Right atrium auricular region (tissue), 2 donors: ENCODE results near the gene STYX. TPM values are rescaled to one million over a fixed set of nuclear protein-coding genes. Genes with fewer than 3 reads are reported as not detected.

Experiments
- DNase-seq: peaks from one replicate; pipeline ENCODE4 v3.0.0-alpha.2; 2019; ENCODE audit warnings: low spot score
- H3K27ac ChIP-seq, 2 donors: fragments of 200-600 bp; sonication (generic); 1 replicate in 1 of 2; 2 replicates in 1 of 2; pipeline ENCODE4 v1.5.1; 2016 to 2019
- H3K27me3 ChIP-seq, 2 donors: fragments of 200-600 bp; sonication (generic); one replicate each; pipeline versions ENCODE4 v1.5.1 to v1.6.0; 2017 to 2019
- H3K36me3 ChIP-seq: fragments of 200-600 bp; sonication (generic); one replicate; pipeline ENCODE4 v1.5.1; 2016
- H3K4me1 ChIP-seq, 2 donors: fragments of 200-600 bp; sonication (generic); one replicate each; pipeline versions ENCODE4 v1.5.1 to v1.6.0; 2017 to 2019
- H3K4me3 ChIP-seq, 2 donors: fragments of 200-600 bp; sonication (generic); 1 replicate in 1 of 2; 2 replicates in 1 of 2; pipeline ENCODE4 v1.5.1; 2017 to 2019; ENCODE audit warnings: mild to moderate bottlenecking in 1 of 2, moderate library complexity in 1 of 2
- H3K9me3 ChIP-seq, 2 donors: fragments of 200-600 bp; sonication (generic); one replicate each; pipeline ENCODE4 v1.5.1; 2019
- CTCF ChIP-seq, 2 donors: fragments of 200-600 bp; sonication (generic); IDR thresholded peaks; one replicate each; pipeline ENCODE4 v1.5.1; 2019; ENCODE audit warnings: antibody characterized with exemption in 2 of 2
- total RNA-seq, 2 donors: library from RNA; depleted of rRNA; stranded (reverse); fragments of >200 nt; gene quantifications; one replicate each; pipeline ENCODE4 v1.1.0, GENCODE V29; 2016

The STYX gene
- total RNA-seq, 2 donors from 2014 or later, result 8.7 to 16.0 TPM

- Histone ChIP-seq H3K4me1 (no peaks in the 10 kb centered on the region), H3K36me3 (peaks cover 43% of the 10 kb centered on the region), H3K9me3 (no peaks in the 10 kb centered on the region), H3K27me3 (no peaks in the 10 kb centered on the region), H3K4me3 (no peak overlapping the region), H3K27ac (no peak overlapping the region)
- no peak for TF ChIP-seq CTCF (IDR thresholded peaks at IDR 0.05)
- DNase-seq, result no peak
Observed at GRCh38 chr14:52769887-52770286, 39.9 kb downstream of the STYX start.

DNA sequence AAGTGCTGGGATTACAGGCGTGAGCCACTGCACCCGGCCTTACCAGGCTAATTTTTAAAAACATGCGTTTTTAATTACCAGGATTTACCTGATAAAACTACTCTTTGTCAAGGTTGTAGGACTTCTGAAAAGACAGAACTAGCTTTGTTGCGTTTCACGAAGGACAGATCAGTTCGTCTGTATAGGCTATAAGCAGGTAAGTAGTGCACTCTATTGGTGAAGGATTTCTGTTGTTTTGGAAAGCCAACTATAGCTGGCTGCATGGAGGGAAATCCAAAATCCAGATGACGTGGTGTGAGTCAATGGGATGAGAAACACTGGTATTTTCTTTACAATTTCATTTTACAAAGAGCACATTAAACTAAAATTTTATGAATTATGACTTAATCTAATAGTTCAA, 46.9 kb downstream of the STYX start:
- no peak overlapping the region for H3K27ac ChIP-seq
- H3K36me3 ChIP-seq, result peaks cover 55% of the 10 kb centered on the region
- H3K4me3 ChIP-seq, result no peak overlapping the region
- no peaks in the 10 kb centered on the region for H3K27me3 ChIP-seq
- no peak for DNase-seq
- no peaks in the 10 kb centered on the region for H3K4me1 ChIP-seq
- no peaks in the 10 kb centered on the region for H3K9me3 ChIP-seq
- no peak for TF ChIP-seq CTCF (IDR thresholded peaks at IDR 0.05)

GRCh38 chr14:52778702-52779101, 48.7 kb downstream of the STYX start:
- Histone ChIP-seq H3K9me3 (no peaks in the 10 kb centered on the region), H3K4me3 (no peak overlapping the region), H3K36me3 (peaks cover 44% of the 10 kb centered on the region), H3K4me1 (no peaks in the 10 kb centered on the region), H3K27me3 (no peaks in the 10 kb centered on the region), H3K27ac (no peak overlapping the region)
- no peak for DNase-seq
- TF ChIP-seq CTCF (IDR thresholded peaks at IDR 0.05), result no peak

- no peak for DNase-seq
- H3K36me3 ChIP-seq, result peaks cover 30% of the 10 kb centered on the region
- H3K27me3 ChIP-seq, result no peaks in the 10 kb centered on the region
- no peak for TF ChIP-seq CTCF (IDR thresholded peaks at IDR 0.05)
- no peak overlapping the region for H3K27ac ChIP-seq
- H3K4me1 ChIP-seq, result no peaks in the 10 kb centered on the region
- H3K9me3 ChIP-seq, result no peaks in the 10 kb centered on the region
- H3K4me3 ChIP-seq, result no peak overlapping the region
Observed at GRCh38 chr14:52780893-52781292, 50.9 kb downstream of the STYX start.

- Histone ChIP-seq H3K9me3 (no peaks in the 10 kb centered on the region), H3K27me3 (no peaks in the 10 kb centered on the region), H3K4me1 (no peaks in the 10 kb centered on the region), H3K27ac (no peak overlapping the region), H3K36me3 (peaks cover 23% of the 10 kb centered on the region), H3K4me3 (no peak overlapping the region)
- DNase-seq, result no peak
- TF ChIP-seq CTCF (IDR thresholded peaks at IDR 0.05), result no peak
Observed at GRCh38 chr14:52781629-52782028, 51.7 kb downstream of the STYX start.

- Histone ChIP-seq H3K9me3 (no peaks in the 10 kb centered on the region), H3K4me3 (no peak overlapping the region), H3K27ac (no peak overlapping the region), H3K4me1 (no peaks in the 10 kb centered on the region), H3K36me3 (peaks cover 8% of the 10 kb centered on the region), H3K27me3 (no peaks in the 10 kb centered on the region)
- DNase-seq, result no peak
- no peak for TF ChIP-seq CTCF (IDR thresholded peaks at IDR 0.05)
Observed at GRCh38 chr14:52783206-52783605, 53.2 kb downstream of the STYX start.
